ENCODE data around the gene BCL2.
"Not testable (repeated sequence)": the region's sequence is repeated elsewhere in the genome, so short reads cannot be mapped to it uniquely, and the experiment has no call there.

BCL2 gene

DNA sequence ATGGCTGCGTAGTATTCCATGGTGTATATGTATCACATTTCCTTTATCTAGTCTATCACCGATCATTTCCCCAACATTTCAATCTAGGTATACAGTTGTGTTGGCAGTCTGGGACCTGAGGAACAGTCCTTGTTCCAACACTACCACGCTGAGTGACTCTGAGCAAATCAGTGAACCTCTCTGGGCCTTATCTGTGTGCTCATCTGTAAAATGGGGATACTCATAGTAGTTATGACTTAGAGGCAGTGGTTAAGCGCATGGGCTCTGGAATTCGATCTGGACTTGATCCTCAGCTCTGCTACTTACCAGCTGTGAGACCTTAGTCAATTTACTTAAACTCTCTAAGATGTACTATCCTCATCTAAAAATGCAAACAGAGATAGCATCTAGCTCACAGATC, 85.1 kb downstream of the BCL2 start:
- no peak for DNase-seq (ENCODE audit: low read depth)

DNA sequence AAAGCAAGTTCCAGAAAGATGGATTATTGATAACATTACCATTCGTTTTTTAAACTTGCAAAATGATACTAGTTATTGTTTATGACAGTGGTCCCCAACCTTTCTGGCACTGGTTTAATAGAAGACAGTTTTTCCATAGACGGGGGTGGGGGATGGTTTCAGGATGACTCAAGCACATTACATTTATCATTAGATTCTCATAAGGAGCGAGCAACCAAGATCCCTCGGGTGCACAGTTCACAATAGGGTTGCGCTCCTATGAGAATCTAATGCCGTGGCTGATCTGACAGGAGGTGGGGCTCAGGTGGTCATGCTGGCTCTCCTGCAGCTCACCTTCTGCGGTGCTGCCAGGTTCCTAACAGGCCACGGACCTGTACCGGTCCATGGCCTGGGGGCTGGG, 86.2 kb downstream of the BCL2 start:
- no peak for DNase-seq (ENCODE audit: low read depth)

DNA sequence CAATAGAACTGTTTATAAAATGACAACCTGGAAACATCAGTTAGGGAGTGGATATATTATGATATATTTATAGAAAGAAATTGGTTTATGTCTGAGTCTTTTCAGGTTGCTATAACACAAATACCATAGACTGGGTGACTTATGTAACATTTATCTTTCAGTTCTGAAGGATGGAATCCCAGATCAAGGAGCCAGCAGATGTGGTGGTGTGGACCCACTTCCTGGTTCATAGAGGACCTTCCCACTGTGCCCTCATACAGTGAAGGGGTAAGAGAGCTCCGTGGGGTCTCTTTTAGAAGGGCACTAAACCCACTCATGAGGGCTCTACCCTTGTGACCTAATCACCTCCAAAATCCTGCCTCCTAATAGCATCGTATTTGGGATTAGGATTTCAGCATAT, 86.7 kb downstream of the BCL2 start:
- no peak for DNase-seq (ENCODE audit: low read depth)

DNA sequence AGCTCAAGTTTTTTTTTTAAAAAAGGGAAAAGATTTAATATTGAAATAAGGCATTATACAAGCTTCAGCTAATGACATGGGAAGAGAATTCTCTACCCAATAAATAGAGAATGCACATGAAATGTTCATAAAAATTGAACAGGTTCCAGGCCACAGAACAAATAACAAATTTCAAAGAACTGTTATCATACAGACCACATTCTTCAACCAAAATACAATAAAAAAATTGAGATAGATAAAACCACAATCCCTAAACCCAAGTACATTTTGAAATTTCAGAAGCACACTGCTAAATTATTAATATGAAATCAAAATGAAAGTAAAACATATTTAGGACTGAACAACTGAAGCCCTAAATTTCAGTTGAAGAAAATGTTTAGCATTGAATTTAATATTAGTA, 89.6 kb downstream of the BCL2 start:
- DNase-seq (ENCODE audit: low read depth), result no peak

DNA sequence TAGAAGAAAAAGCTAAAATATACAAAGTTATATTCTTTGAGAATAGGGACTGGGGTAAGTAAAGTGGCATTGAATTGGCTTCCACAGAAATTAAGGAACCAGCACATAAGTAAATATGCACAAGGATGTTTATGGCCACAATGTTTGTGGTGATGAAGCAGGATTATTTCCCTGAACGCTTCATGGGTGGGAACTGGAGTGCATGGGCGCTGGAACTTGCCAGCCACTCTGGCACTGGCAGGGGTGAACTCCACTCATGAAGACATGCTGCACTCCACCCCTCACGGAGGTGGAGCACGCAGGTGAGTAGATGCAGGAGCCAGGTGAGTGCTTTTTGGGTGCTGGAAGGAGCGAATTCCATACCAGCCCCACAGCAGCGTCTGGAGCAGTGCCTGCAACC, 94.1 kb downstream of the BCL2 start:
- DNase-seq (ENCODE audit: low read depth), result no peak

DNA sequence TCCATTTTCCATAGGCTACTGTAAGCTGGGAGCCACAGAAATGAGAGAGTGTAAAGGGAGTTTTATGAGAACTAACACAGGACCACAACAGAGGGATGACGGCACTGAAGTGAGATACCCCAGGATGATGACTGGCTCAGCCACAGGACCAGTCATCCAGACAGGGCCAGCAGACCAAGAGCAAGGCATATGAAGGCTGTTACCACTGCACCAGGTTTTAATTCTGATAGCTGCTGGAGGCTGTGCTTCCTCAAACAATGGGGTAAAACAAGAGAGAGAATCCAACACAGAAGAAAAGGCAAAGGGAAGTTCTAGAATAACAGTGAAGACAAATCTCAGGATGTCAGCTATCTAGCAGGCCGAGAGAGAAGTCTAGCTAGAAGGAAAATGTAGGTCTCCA, 94.9 kb downstream of the BCL2 start:
- DNase-seq (ENCODE audit: low read depth), result no peak

DNA sequence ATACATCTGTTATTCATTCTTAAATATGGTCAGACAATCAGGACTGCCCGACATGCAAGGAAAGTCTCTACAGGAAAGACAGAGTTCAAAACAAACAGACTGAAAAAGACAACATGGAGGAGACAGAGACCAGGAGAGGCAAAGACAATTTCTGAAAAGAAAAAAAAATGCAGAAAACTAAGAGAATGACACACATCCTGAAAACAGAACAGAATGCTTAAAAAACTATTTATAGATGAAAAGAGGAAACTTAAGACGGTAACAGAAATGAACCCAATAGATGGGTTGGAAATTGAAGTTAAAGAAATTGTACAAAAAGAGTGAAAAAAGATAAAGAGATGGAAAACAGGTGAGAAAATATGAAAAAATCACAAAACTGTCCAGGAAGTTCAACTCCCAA, 95.7 kb downstream of the BCL2 start:
- DNase-seq (ENCODE audit: low read depth), result no peak

DNA sequence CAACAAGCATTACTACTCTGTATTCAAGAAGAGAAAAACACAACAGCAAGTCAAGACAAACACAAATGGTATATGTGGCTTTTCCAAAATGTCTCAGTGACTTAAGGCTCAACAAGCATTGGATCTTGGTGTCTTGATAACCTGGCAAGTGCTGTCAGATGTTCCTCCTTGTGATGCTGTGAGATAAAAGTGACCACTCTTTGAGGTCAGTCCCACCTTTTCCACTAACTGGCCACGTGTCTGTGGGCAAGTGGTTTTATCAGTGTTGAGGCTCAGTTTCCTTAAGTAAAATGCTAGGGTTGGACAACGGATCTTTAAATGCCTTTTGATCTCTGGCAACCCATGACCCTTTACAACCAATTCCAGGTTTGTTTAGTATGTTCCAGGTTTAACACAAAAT, 98.7 kb downstream of the BCL2 start:
- no peak for DNase-seq (ENCODE audit: low read depth)

DNA sequence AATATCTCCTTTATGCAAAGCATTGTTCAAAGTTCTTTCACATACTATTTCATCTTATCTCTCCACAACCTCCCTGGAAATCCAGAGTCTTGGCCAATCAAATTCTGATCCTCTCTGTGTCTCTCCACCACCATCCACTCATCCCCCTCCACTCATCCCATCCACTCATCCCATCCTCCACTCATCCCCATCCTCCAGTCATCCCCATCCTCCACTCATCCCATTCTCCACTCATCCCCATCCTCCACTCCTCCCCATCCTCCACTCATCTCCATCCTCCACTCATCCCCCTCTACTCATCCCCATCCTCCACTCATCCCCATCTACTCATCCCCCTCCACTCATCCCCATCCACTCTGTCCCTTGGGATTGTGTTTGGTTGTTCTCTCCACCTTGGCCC, 101.1 kb downstream of the BCL2 start:
- no peak for DNase-seq (ENCODE audit: low read depth)

DNA sequence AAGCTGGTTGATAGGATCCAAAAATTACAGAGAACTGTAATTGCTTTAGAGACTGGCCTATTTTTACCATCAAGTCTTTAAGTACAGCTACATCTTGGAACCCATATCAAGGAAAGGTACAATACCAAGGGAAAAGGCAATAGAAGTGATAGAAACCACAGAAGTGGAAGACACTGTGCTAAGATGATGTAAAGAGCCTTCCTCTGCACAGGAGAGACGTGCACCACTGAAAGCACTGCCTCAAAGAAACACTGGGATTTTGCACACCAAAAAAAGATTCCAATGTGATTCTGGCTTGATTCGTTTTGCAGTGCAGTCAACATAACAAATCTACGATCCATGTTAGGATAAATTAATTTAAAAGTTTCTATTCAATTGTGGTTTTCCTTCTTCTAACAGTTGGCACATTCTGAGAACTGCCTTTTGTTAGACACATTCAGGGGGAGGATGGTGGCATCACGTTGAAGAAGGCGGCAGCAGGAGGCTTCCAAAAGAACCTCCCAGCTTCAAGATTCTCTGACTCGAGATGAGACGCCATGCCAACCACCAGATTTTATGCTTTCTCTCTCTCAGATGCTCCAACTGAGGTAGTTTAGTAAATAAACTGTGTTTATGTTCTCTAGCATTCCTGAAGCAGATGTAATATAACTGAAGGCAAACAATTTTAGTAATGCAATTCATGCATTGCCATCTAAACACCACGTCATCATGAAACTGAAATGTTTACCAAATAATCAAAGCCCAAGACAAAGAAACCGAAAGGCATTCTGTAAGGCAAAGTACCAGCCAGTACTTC, 102.9 kb downstream of the BCL2 start:
- no peak for DNase-seq (ENCODE audit: low read depth)

DNA sequence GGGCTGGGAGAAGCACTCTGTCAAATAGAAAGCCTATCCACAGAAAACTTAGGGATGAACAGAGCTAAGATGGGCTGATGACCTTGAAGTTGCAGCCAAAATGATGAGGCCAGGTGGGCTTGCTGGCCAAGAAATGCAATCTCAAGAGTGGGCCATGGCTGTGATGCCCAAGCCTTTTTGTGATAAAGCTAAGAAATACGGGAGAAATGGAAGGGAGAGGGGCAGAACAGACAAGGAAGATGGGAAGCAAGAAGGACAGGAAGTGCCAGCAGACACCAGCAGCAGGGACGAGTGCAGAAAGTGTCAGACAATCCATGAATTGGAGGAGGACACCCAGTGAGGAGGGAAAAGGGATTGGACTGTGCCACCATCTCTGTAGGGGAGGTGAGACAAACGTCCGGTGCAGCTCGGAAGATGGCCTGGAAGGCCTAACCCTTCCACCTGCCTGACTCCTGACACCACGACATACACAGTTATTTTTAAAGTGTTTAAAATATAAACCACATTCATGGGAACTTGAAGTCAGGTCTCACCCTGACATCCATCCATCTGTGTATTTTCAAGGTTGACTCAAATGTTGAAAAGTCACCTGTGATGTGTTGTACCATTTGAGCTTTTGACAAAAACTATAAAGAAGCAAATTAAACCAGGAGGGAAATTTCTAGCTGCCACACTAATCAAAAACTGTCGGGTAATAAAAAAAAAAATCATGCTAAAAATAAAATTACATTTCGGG, 105.5 kb downstream of the BCL2 start:
- DNase-seq (ENCODE audit: low read depth), result no peak

DNA sequence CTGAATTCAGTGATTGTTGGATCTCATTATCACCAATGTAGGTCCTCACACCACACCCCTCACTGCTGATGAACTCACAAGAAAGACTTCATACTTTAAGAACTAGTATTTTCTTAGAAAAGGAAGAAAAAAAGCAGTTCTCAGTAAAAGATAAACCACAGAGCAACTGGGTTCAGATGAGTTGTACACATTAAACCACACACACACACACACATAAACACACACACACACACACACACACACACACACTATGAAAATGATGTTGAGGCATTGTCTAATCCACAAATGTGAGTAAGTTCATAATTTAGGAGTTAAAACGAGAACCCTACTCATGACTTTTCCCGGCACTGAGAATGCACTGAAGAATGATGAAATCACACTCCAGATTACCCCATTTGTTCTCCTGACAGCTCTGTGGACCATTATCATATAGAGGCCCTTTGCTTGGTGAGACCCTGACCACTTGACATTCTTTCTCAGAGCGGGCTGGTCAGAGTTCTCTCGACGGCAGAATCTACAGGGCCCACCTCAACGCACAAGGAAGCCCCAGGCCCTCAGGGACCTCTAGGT, 106.2 kb downstream of the BCL2 start:
- no peak for DNase-seq (ENCODE audit: low read depth)

DNA sequence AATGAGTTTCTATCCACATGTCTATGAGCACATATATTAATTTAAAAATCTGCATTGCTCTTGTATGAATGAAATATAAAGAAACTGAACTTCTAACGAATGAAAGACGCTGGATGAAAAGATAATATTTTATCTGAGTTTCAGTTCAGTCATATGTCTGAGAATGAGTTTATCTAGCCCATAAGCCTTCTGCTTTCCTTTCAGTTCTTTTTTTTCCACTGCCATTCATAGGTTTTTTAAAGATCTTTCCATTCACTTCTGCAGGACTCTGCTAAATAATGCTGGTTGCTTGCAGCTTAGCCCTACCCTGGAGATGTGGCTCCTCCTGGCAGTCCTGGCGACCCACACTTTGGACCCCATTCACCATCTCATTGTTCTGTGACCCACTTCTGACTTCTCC, 109.0 kb downstream of the BCL2 start:
- no peak for DNase-seq (ENCODE audit: low read depth)

DNA sequence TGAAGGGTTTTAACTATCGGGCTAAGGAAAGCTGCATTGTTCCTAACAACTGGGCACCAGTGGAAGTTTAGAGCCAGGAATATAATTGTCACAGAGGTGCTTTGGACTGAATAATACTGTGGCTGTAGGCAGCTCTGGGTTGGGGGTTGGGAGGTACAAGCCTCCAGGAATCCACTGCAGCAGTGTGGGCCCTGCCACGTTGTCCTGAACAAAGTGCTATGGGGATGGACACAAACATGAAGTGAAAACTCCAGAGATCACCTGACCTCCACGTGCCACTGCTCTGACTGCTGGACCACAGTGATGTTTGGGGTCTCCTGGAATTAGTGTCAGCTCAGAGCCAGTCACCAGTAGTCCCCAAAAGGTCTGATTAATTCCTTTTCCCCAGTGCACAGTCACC, 110.9 kb downstream of the BCL2 start:
- DNase-seq (ENCODE audit: low read depth), result no peak

DNA sequence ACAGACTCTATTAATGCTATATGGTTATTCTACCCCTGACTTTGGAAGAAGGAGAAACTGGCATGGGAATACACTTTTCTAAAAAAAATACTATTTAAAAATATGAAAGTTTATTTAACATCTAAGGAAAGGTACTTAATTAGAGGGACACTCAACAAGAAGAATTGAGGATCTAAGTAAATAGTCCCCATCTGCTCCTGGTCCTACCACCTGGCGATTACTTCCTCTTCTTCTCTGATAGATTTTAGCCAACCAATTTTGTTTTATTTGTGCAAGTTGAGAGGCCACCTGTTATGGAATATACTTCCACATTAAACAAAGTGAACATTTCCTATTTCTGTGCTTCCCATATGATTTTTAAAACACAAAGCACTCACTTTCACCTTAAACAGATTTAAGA, 111.7 kb downstream of the BCL2 start:
- no peak for DNase-seq (ENCODE audit: low read depth)

DNA sequence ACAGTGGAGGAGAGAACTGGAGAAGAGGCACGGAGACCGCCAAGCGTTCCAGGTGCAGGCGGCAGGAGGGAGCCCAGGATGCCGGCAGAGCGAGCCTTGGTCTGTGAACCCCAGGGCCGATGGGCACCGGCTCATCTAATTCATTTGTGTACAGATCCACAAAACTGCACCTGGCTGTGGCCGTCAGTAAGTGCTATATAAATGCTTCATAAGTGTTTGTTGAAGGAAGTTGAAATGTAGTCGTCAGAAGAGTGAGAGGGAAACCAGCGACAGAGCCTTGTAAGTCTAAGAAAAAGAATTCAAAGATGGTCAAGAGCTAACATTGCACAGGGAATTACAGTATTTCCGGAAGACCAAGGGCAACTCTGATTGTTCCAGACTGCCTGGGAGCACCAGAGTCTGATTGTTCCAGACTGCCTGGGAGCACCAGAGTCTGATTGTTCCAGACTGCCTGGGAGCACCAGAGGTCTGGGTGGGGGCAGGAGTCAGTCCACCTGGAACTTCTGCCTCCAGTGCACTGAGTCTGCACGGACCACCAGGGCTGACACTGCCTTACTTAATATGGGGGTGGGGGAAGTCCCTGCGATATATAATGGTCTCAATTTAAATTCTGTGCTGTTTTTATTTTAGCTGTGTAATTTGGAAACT, 112.3 kb downstream of the BCL2 start:
- no peak for DNase-seq (ENCODE audit: low read depth)

DNA sequence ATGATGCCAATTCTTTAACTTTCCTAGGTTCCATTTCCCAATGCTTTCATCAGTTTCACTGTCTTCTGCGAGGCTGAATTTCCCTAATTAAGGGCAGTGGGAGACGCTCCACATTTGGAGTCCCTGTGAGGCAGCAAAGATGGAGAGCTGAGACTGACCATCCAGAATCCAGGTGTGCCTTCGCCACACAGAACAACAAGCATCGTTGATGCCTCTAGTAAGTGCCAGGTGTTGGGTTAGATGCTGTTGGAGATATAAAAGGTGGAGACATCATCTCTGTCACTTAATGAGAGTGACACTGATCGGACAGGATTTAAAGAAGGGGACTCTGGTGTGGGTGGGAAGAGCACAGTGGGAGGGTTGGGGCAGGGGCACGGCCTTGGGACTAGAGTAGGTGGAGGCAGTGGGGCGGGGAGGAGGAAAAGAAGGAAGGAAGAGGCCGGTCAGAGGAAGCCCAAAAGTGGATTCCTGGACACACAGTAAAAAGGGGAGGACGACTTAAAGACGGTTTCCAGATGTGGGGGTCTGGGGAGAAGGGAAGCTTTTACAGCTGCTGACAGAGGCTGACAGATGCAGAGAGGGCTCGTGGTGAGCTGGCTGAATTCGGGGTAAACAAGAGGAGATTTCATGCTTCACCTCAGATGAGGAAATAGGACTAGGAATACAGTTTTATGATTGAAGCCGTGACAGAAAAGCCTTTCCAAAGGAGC, 113.0 kb downstream of the BCL2 start:
- no peak for DNase-seq (ENCODE audit: low read depth)

DNA sequence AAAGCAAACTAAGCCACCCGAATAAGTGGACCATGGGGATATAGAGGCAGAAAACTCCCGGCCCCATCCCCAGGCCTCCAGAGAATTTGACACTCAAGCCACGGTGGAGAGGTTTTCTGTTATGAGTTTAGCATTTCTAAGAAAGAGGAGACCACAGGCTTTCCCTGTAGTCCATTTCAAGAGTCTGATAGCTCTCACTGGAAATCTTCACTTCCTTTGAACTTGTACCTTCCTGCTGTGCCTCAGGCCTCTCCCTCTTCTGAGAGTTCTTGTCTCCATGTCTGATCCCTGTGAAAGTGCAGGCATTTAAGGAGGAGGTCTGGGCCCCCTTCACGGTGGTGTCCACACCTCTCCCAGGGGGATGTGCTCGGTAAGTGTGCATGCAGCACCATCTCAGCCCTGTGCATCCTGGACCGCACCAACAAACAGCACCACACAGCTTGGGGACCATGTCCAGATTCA, 113.7 kb downstream of the BCL2 start:
- DNase-seq (ENCODE audit: low read depth), result no peak

DNA sequence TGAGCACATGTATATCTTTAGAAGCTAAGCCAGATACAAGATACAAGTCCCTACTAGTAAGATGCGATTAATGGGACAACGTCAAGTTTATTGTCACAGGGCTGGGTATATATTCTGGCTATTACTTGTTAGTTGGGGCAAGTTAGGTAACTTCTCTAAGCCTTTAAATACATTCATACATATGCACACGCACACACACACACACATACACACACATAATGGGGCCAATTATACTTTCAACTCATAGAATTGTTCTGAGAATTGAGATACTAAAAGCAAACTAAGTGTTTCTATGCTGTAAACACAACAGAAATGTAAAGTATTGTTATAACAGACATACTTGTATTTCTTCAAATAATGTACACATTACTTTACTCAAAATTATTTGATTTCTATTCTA, 116.1 kb downstream of the BCL2 start:
- no peak for DNase-seq (ENCODE audit: low read depth)

DNA sequence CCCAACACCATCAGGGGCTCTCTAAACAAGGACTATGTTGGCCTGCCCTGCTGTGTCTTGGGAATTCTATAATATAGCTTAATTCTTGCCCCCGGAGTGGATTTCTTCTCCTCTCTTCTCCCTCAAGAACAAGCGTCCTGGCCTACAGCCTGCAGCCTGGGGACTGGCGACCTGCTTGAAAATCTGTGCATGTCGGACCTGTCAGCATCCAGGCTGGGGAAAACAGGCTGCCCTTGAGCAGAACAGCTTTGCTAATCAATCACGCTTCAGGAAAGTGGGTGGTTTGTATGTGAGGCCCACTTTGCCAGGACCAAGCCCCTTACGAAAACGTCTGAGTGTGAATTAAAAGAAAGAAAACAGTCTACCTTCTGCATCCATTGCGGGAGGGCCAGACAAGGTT, 116.7 kb downstream of the BCL2 start:
- no peak for DNase-seq (ENCODE audit: low read depth)

DNA sequence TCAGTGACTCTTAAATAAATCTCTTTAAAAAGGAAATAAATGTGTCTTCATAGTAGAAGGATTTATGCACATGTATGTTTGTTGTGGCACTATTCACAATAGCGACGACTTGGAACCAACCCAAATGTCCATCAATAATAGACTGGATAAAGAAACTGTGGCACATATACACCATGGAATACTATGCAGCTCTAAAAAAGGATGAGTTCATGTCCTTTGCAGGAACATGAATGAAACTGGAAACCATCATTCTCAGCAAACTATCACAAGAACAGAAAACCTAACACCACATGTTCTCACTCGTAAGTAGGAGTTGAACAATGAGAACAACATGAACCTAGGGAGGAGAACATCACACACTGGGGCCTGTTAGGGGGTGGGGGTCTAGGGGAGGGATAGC, 118.1 kb downstream of the BCL2 start:
- not testable (repeated sequence) for DNase-seq (ENCODE audit: low read depth)

DNA sequence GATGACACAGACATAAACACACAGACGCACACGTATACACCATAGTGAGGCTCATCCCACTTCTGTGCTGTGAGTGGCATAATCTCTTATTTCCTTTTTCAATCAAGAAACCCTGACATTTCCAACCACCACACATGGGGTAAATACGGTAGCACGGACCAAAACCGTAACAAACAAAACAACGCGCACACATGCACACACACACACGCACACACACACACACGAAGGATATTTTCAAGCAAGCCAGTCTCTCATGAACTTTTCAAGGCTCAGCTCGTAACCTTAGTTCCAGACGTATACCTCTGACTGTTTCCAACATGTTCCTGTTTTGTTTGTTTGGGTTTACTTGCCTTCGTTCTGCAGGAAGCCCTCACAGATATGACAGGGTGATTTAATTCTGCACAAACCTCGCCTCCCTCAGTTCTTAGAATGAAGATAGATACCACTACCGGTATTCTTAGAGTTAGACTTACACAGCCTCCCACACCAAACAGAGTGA, 119.8 kb downstream of the BCL2 start:
- no peak for DNase-seq (ENCODE audit: low read depth)
